Measurements from ENCODE around the gene COL27A1.

The COL27A1 gene

DNA sequence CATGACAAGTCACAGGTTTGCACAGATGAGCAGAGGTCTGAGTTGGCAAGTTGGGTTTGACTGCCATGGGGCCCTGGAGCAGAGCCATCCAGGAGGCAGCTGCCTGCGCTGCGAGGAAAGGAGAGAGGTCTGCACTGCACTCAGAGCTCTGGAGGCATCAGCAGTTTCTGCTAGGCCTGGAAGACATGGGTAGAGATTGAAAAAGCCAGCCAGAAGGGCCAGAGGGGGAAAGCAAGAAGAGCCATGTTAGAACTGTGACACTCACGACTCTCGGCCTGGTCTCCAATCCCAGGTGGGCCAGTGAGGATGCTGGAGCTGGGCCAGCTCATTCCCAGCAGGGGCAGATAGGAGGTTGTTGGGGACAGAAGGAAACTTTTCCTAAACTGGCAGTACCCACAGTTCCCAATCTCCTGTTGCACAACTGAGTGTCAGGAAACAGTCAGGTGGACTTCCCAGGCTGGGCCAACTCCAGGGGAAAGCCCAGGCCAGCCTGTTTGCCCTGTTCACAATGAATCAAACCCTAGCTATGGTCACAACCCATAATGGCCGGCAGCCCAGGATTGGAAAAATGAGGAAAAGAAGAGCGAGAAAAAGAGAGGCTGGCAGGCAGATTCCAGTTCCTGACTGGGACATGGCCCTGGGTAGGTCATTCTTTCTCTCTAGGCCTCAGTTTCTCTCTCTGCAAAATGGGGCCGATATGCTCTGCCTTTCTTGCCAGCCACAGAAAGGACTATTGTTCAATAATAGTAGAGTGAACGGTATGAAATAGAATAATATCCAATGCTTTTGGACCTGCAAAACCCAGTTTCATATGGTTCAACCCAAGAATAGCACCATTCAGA, 159.8 kb downstream of the COL27A1 start:
- TF ChIP-seq, protein P1, sequence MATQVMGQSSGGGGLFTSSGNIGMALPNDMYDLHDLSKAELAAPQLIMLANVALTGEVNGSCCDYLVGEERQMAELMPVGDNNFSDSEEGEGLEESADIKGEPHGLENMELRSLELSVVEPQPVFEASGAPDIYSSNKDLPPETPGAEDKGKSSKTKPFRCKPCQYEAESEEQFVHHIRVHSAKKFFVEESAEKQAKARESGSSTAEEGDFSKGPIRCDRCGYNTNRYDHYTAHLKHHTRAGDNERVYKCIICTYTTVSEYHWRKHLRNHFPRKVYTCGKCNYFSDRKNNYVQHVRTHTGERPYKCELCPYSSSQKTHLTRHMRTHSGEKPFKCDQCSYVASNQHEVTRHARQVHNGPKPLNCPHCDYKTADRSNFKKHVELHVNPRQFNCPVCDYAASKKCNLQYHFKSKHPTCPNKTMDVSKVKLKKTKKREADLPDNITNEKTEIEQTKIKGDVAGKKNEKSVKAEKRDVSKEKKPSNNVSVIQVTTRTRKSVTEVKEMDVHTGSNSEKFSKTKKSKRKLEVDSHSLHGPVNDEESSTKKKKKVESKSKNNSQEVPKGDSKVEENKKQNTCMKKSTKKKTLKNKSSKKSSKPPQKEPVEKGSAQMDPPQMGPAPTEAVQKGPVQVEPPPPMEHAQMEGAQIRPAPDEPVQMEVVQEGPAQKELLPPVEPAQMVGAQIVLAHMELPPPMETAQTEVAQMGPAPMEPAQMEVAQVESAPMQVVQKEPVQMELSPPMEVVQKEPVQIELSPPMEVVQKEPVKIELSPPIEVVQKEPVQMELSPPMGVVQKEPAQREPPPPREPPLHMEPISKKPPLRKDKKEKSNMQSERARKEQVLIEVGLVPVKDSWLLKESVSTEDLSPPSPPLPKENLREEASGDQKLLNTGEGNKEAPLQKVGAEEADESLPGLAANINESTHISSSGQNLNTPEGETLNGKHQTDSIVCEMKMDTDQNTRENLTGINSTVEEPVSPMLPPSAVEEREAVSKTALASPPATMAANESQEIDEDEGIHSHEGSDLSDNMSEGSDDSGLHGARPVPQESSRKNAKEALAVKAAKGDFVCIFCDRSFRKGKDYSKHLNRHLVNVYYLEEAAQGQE (IDR thresholded peaks at IDR 0.05; ENCODE audit: insufficient replicate concordance, low read depth), result no peak
- TF ChIP-seq, protein P2, sequence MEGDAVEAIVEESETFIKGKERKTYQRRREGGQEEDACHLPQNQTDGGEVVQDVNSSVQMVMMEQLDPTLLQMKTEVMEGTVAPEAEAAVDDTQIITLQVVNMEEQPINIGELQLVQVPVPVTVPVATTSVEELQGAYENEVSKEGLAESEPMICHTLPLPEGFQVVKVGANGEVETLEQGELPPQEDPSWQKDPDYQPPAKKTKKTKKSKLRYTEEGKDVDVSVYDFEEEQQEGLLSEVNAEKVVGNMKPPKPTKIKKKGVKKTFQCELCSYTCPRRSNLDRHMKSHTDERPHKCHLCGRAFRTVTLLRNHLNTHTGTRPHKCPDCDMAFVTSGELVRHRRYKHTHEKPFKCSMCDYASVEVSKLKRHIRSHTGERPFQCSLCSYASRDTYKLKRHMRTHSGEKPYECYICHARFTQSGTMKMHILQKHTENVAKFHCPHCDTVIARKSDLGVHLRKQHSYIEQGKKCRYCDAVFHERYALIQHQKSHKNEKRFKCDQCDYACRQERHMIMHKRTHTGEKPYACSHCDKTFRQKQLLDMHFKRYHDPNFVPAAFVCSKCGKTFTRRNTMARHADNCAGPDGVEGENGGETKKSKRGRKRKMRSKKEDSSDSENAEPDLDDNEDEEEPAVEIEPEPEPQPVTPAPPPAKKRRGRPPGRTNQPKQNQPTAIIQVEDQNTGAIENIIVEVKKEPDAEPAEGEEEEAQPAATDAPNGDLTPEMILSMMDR (IDR thresholded peaks at IDR 0.05; ENCODE audit: insufficient read depth, low read length), result no peak
- H3K4me3 ChIP-seq (replicated peaks; ENCODE audit: insufficient read depth, low read length), result no peak overlapping the region
- H3K27me3 ChIP-seq (ENCODE audit: insufficient read depth, poor library complexity, severe bottlenecking), result no peaks in the 10 kb centered on the region
- no peak overlapping the region for H3K27ac ChIP-seq (replicated peaks)
- no peak for DNase-seq (ENCODE audit: low read depth in 1 of 2, low spot score in 1 of 2)

DNA sequence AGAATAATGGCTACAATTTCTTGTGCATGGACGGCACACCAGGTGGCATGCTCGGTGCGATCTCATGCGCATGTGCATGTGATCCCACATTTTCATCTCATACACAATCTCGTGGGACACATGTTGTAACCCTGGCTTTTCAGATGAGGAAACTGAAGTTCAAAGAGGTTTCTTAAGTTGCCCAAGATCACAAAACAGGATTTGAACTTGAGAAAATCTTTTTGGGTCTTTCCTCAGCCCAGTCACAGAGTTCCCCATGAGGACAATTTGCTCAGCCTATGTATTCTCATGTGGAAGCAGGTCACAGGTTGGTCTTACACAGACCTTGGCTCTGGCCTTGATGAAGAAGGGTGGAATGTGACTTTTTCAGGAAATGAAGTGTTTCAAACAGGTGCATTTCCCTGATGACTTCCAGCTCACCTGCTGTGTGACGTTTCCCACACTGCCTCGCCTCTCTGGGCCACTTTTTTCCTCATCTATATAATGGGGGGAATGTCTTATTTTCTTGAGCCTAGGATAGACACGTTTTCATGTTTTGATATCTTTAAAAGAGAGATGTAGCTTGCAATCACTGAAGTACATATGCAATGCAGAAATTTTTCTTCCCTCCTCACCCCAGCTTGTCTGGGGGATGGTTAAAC, 160.5 kb downstream of the COL27A1 start:
- no peak overlapping the region for H3K4me3 ChIP-seq (replicated peaks; ENCODE audit: insufficient read depth, low read length)
- peak; percentile 74 to 77 for DNase-seq (ENCODE audit: low read depth in 1 of 2, low spot score in 1 of 2)

DNA sequence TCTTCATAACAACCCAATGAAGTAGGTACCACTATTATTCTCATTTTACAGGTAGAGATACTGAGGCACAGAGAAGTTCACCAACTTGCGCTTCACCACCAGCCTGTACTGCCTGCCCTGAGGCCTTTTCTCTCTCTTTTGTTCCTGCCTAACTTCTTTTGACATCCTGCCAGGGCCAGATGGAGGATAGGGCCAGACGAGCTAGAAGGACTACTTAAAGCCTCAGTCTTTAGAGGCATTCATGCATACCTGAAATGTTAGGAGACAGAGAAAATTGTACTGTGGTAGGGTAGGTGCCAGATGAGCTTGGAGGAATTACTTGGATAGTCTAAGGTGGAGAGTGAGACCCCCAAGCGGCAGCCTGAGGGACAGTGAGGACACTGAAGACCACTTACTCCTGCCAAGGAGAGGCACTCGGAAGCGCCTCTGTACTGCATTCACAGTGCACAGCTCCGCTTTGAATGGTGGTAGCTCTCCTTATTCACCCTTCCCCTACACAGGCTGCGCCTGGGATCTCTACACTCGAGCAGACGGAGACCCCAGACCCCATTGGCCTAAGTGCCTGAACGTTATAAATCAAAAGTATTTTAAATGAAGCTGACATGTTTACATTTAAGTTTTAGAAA, 161.4 kb downstream of the COL27A1 start:
- Histone ChIP-seq H3K4me3 (replicated peaks; ENCODE audit: insufficient read depth, low read length) (no peak overlapping the region), H3K27me3 (ENCODE audit: insufficient read depth, poor library complexity, severe bottlenecking) (no peaks in the 10 kb centered on the region), H3K27ac (replicated peaks) (peak overlapping the region; percentile 78)
- DNase-seq (ENCODE audit: low read depth in 1 of 2, low spot score in 1 of 2), result no peak
- TF ChIP-seq GABPA (IDR thresholded peaks at IDR 0.05; ENCODE audit: low read depth), result no peak
- no peak for TF ChIP-seq SPI1 (IDR thresholded peaks at IDR 0.05; ENCODE audit: borderline replicate concordance, low read depth)
- TF ChIP-seq, protein P1 (IDR thresholded peaks at IDR 0.05; ENCODE audit: insufficient replicate concordance, low read depth), result no peak
- TF ChIP-seq POLR2AphosphoS5 (IDR thresholded peaks at IDR 0.05; ENCODE audit: low read depth), result no peak
- TF ChIP-seq, protein P2 (IDR thresholded peaks at IDR 0.05; ENCODE audit: insufficient read depth, low read length), result no peak

More for the DNA sequence above, 160.5 kb downstream of the COL27A1 start:
- no peak for TF ChIP-seq SPI1 (IDR thresholded peaks at IDR 0.05; ENCODE audit: borderline replicate concordance, low read depth)
- TF ChIP-seq, protein P2 (IDR thresholded peaks at IDR 0.05; ENCODE audit: insufficient read depth, low read length), result no peak
- TF ChIP-seq, protein P1 (IDR thresholded peaks at IDR 0.05; ENCODE audit: insufficient replicate concordance, low read depth), result no peak
- no peak for TF ChIP-seq POLR2AphosphoS5 (IDR thresholded peaks at IDR 0.05; ENCODE audit: low read depth)
- no peak for TF ChIP-seq GABPA (IDR thresholded peaks at IDR 0.05; ENCODE audit: low read depth)
- no peaks in the 10 kb centered on the region for H3K27me3 ChIP-seq (ENCODE audit: insufficient read depth, poor library complexity, severe bottlenecking)
- peak overlapping the region; percentile 18 for H3K27ac ChIP-seq (replicated peaks)
